ENCODE data around the gene FBXW5.

DNA sequence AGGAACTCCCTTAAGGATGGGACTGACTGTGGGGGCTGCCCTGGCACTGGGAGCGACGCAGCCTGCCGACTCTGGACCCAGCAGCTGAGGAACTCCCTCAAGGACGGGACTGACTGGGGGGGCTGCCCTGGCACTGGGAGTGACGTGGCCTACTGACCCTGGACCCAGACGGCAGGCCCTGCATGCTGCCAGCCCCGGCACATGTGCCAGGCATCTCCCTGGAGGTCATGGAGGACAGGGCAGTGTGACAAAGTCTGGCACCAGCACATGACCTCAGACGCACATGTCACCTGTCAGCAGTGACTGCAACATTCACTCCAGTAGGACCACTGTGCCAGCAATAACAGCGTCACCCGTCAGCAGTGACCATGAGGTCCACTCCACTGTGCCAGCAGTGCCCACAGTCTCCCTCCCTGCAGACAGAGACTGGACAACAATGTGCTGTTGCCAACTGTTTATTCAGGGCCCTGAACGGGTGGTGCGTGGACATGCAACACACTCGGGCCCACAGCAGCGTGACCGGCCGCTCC is 4.5 kb downstream of the FBXW5 start:
- TF ChIP-seq EZH2 (IDR thresholded peaks at IDR 0.05; ENCODE audit: insufficient read depth, poor library complexity, severe bottlenecking): no peak
- no peak for TF ChIP-seq EZH2phosphoT487 (IDR thresholded peaks at IDR 0.05; ENCODE audit: insufficient read depth, low read depth)

All from GM23248 (cell line).